GM10248 (cell line): Measurements from ENCODE around the gene BTN2A1.

Experiments
- CTCF ChIA-PET: fragments of 300-600 bp; sonication (Branson Sonifier 250); formaldehyde crosslinking; extraction: SDS; loops from one replicate; lab custom pipeline; 2021; ENCODE audit warnings: antibody characterized with exemption; lab: Yijun Ruan, JAX
- POLR2A ChIA-PET: fragments of 350-650 bp; sonication (Branson Sonifier 250); formaldehyde crosslinking; extraction: SDS; loops from one replicate; lab custom pipeline; 2020; ENCODE audit warnings: antibody characterized with exemption; lab: Yijun Ruan, JAX
- DNase-seq: peaks from one replicate; pipeline ENCODE4 v3.0.0; 2012; ENCODE audit errors: extremely low spot score
- TF ChIP-seq, protein P1 (sequence below): IDR thresholded peaks from 2 replicates; pipeline ENCODE4 v1.5.1; 2012; ENCODE audit warnings: mild to moderate bottlenecking, low read depth; ENCODE audit errors: extremely low read depth, missing control alignments, control extremely low read depth

The BTN2A1 gene

GRCh38 chr6:26422329-26422728 is 35.4 kb upstream of the BTN2A1 start:
- no peak for DNase-seq
- TF ChIP-seq, protein P1, sequence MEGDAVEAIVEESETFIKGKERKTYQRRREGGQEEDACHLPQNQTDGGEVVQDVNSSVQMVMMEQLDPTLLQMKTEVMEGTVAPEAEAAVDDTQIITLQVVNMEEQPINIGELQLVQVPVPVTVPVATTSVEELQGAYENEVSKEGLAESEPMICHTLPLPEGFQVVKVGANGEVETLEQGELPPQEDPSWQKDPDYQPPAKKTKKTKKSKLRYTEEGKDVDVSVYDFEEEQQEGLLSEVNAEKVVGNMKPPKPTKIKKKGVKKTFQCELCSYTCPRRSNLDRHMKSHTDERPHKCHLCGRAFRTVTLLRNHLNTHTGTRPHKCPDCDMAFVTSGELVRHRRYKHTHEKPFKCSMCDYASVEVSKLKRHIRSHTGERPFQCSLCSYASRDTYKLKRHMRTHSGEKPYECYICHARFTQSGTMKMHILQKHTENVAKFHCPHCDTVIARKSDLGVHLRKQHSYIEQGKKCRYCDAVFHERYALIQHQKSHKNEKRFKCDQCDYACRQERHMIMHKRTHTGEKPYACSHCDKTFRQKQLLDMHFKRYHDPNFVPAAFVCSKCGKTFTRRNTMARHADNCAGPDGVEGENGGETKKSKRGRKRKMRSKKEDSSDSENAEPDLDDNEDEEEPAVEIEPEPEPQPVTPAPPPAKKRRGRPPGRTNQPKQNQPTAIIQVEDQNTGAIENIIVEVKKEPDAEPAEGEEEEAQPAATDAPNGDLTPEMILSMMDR: no peak
- POLR2A ChIA-PET: no interaction called here
- CTCF ChIA-PET: interaction anchor here (1.3 kb wide), 1 partner anchor 24 kb away, joined by 3 read pairs; no protein-coding TSS in a partner anchor

DNA sequence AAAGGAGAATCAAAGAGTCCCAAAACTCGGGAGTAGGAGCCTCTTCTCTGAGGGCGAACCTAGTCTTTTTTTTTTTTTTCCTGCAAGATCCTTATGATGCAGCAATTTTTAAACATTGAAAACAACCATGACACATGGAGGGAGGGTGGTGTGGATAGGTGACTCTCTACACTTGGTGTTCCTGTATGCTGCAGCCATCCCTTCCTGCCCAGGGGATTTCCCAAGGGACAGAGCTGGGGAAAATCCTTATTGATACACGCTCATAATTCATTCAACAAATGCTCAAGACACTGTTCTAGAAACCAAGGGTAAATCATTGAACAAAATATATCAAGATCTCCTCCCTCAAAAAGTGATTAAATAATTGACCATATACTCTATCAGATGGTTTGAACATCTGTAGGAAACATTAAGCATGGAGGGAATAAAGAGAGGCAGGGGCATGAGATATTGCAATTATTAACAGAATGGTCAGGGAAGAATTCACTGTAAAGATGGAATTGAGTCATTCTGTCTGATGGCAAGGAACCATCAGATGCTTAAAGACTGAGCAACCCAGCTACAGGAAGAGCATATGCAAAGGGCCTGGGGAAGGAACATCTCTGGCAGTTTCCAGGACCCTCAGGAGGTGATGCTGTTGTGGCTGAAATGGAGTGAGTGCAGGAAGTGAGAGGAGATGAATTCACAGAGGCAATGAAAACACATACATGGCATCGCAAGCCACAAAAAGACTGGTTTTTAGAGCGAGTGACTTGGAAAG is 30.9 kb upstream of the BTN2A1 start:
- CTCF ChIA-PET: interaction anchor here (1.2 to 1.7 kb wide), 3 partner anchors 12 to 15 kb away, joined by 3 to 4 read pairs (median 4); no protein-coding TSS in a partner anchor

DNA sequence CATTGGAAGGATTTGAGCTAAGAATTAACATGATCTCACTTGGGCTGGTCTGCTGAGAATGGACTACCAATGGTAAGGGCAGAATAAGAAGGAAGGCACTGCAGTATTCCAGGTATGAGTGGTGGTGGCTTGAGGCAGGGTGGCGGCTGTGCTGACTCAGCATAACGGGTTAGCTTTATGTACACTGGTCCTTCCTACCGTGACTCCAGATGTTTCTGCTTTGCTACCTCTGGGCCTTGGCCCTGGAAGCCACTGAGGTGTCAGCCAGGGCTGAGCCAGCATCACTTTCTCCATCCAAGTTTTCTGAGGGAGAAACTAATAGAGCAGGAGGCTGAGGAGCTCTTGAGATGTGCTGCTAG is 30.3 kb upstream of the BTN2A1 start:
- POLR2A ChIA-PET: no interaction called here
- CTCF ChIA-PET: interaction anchor here (0.9 to 1.7 kb wide), 5 partner anchors 9 to 19 kb away, joined by 3 to 4 read pairs (median 3); no protein-coding TSS in a partner anchor
- TF ChIP-seq, protein P1: no peak
- DNase-seq: no peak

More for the DNA sequence above, 30.9 kb upstream of the BTN2A1 start:
- TF ChIP-seq, protein P1: no peak
- POLR2A ChIA-PET: no interaction called here
- no peak for DNase-seq

GRCh38 chr6:26428206-26428605 is 29.5 kb upstream of the BTN2A1 start:
- CTCF ChIA-PET: interaction anchor here (0.9 to 1.7 kb wide), 4 partner anchors 8 to 18 kb away, joined by 3 to 4 read pairs (median 4); no protein-coding TSS in a partner anchor
- POLR2A ChIA-PET: no interaction called here
- DNase-seq: no peak
- TF ChIP-seq, protein P1: no peak

- ChIA-PET CTCF (interaction anchor here (1.2 kb wide), 1 partner anchor 11 kb away, joined by 3 read pairs; no protein-coding TSS in a partner anchor), POLR2A (no interaction called here)
- DNase-seq: no peak
- TF ChIP-seq, protein P1: no peak
Observed at GRCh38 chr6:26430787-26431186, 27.0 kb upstream of the BTN2A1 start.

DNA sequence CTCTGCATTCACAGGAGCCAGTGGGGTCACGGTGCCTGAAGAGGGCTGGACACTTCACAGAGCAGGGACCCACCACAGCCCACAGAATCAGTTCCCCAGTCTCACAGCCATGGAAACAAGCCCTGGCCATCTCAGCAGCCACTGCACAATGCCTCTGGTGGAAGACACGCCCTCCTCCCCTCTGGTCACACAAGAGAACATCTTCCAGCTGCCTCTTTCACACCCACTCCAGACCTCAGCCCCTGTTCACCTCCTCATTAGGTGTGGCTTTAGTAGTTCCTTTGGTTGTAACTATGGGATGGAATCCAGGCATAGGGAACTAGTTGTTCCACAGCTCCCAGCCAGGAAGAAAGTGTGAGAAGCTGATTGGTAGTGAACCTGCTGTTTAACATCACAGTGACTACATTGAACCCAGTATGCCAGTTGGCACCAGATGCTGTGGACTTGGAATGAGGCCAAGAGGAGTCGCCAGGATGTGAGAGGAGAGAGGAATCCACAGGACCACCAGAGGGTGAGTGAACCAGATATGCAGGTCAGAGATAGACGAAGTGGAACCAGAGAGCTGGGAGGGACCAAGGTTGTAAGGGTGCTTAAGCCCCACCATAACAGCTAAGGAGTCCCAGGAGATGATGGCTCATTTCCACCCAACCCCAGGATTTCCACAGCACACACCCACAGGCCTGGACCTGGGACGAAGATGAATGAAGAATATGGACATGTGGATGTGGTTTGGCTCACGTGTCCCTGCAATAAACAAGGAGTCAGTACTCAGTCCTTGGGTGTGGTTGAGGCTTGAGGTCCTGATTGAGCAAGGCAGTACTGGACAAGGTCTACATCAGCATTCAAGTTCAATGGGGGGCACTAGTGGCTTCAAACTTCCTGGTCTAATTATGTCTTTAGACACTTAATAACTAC is 26.2 kb upstream of the BTN2A1 start:
- TF ChIP-seq, protein P1: no peak
- no peak for DNase-seq
- ChIA-PET POLR2A (no interaction called here), CTCF (interaction anchor here (1.0 to 1.2 kb wide), 2 partner anchors 11 to 12 kb away, joined by 3 read pairs; no protein-coding TSS in a partner anchor)
